Endometrial microvascular endothelial cells (primary cell): Measurements from ENCODE around the gene SLC12A7. TPM values are rescaled to one million over a fixed set of nuclear protein-coding genes. Genes with fewer than 3 reads are reported as not detected.
"Not testable (repeated sequence)": the region's sequence is repeated elsewhere in the genome, so short reads cannot be mapped to it uniquely, and the experiment has no call there.

Experiments used
- in situ Hi-C: cut with HindIII; loops from 2 replicates; pipeline ENCODE4 v1.10.0; 2017; ENCODE audit warnings: low sequenced_read_pairs, low pct_unique_long_range_greater_than_20kb; ENCODE audit errors: inconsistent ontology term
- total RNA-seq: library from RNA; depleted of rRNA; stranded (reverse); fragments of >200 nt; gene quantifications from one replicate; pipeline ENCODE4 v1.2.3, GENCODE V29; 2015; ENCODE audit errors: inconsistent ontology term

The SLC12A7 gene
- total RNA-seq, 1 donor from 2014 or later = 9.0 TPM

GRCh38 chr5:1129711-1130055 lies 17.8 kb upstream of the SLC12A7 start:
- in situ Hi-C loops = no loop called here

DNA sequence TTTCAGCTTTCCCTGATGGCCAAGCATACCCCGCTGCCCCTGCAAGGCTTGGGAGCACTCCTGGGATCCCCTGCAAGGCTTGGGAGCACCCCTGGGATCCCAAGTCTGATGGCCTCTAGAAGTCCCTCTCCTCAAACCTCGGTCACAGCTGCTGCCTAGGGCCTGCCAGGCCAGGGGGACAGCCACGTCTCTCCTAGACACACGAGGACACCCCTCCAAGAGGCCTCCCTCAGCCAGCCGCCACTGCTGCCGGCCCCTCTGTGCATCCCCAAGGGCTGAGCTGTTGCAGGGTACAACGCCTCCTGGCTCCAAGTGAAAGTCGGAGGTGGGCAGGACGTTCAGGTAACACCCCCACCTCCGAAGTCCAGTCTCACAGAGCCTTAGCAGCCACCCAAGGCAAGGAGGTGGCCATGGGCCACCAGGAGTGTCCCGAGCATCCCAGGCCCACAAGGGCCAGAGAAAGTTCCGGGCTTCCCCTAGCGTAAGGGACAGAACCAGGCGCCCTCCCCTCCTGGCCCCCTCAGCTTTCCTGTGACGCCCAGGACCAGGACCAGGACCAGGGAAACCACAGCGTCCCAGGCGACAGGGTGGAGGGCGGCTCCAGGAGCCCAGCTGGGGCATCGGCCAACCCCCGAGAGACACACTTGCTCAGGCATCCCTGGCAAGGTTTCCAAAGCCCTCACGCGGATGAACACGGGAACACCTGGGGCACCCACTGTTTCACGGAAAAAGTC lies 17.3 kb upstream of the SLC12A7 start:
- in situ Hi-C loops = no loop called here

DNA sequence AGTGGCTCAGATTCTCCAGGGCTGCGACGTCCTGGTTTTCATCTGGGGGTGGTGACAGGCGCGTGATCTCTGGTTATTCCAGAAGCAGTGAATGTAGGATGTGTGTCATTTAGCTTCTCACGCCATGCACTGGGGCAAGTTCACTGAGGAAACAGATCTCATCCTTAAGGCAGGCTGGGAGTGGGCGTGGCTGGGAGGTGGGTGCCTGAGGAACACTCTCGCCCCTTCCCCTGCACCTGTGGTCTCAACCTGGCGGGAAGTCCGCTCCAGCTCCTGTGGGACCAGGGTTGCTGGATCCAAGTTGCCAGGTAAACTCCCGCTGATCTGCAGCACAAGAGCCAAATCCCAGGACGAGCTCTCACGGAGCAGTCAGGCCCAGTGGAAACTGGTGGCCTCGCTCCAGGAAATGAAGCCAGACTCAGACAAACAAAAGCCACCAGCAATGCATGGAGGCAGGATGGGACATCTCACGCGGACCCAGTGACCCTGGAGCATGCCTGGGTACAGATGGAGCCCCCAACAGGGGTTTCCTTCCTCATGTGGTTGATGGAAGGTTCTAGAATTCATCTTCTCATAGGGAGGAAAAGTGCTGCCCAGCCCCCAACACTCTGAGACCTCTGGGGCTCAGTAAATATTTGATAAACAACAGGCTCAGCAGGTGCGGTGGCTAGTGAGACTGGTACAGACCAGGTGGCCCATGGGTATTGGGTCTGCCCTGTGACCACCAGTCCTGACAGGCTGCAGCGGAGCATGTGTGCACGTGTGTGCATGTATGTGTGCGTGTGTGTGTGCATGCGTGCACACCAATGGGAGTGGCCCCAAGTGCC lies 16.3 kb upstream of the SLC12A7 start:
- in situ Hi-C loops = no loop called here

- in situ Hi-C loops = not testable (repeated sequence)
Observed at GRCh38 chr5:1125695-1126094, 13.8 kb upstream of the SLC12A7 start.

DNA sequence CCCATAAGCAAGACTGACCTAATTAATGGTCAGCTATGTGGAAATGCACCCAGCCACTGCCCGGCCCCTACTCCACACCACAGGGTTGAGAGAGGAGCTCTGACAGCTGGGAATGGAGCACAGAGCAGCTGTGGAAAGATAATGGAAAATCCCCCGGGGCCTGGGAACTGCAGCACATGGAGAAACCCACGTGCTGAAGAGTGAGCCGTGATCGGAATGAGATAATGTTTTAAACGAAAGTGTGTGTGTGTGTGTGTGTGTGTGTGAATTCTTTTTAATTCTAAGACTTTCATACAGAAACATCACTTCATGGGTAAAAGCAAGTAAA lies 13.1 kb upstream of the SLC12A7 start:
- in situ Hi-C loops = no loop called here

- in situ Hi-C loops = no loop called here
Observed at GRCh38 chr5:1124205-1125029, 12.6 kb upstream of the SLC12A7 start.

- in situ Hi-C loops = no loop called here
Observed at GRCh38 chr5:1123418-1124147, 11.7 kb upstream of the SLC12A7 start.

DNA sequence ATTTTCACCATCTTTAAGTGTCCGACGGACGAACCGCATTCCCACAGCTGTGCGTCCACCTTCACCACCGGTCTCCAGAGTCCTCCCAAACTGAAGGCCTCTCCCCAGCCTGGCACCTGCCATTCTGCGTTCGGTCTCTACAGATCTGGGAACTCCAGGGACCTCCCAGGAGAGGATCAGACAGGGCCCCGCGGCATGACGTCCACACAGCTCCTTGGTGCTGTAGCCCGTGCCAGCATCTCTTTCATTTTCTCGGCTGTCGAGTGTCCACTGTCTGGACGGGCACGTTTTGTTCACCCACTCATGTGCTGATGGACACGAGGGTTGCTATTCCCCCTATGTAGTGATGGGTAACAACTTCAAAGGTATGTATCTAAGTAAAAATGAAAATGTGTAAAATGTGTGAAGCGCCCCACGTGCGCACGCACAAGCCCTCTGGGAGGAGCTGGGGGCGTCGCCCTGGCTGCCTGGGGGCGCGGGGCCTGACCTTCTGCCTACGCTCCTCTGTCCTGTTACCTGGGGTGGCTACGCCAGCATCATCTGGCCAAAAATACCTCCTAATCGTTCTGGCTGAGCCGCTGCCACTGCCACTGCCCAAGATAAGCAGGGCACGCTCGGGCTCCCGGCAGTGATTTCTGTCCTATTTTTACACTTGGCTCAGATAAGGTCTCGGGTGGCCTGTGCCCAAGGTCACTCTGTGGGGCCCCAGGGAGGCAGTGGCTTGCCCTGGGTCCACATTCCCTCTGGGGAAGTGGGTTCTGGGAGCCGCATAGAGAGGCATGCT lies 10.8 kb upstream of the SLC12A7 start:
- in situ Hi-C loops = no loop called here

GRCh38 chr5:1121891-1122290 lies 10.0 kb upstream of the SLC12A7 start:
- in situ Hi-C loops = no loop called here

- in situ Hi-C loops = no loop called here
Observed at GRCh38 chr5:1121044-1121443, 9.2 kb upstream of the SLC12A7 start.

GRCh38 chr5:1120236-1120999 lies 8.6 kb upstream of the SLC12A7 start:
- in situ Hi-C loops = no loop called here

GRCh38 chr5:1119312-1119831 lies 7.5 kb upstream of the SLC12A7 start:
- in situ Hi-C loops = no loop called here

- in situ Hi-C loops = no loop called here
Observed at GRCh38 chr5:1118738-1119137, 6.9 kb upstream of the SLC12A7 start.

GRCh38 chr5:1118231-1118698 lies 6.4 kb upstream of the SLC12A7 start:
- in situ Hi-C loops = no loop called here

DNA sequence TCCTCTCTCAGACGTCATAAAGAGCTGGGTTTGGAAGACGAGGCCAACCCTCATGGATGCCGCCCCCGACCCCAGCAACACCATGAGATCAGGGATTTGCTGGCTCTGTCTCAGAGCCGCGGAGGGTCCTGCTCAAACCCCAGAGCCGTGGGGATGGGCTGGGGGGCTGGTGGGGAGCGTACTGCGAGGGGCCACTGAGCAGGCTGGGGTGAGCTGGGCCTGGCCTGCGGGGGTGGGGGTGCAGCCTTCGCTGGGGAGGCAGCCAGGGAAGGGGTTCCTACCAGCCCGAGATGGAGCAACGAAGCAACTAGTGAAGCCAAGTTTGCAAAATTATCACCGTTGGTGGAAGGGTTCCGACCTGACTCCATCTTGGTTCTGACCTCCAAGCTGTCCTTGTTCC lies 5.1 kb upstream of the SLC12A7 start:
- in situ Hi-C loops = no loop called here

- in situ Hi-C loops = no loop called here
Observed at GRCh38 chr5:1116109-1116740, 4.4 kb upstream of the SLC12A7 start.
